Left hindlimb (tissue), 1 donor: ENCODE results near the gene ORC2.
A peak's percentile ranks its signal among the peaks of the same experiment; 100 is the strongest.
"Not testable (repeated sequence)": the region's sequence is repeated elsewhere in the genome, so short reads cannot be mapped to it uniquely, and the experiment has no call there.

Experiments used
- DNase-seq: peaks from one replicate; pipeline ENCODE4 v3.0.0-alpha.2; 2018

ORC2 gene

GRCh38 chr2:200963124-200963917, at the start of gene ORC2:
Gene ORC2 (minus strand): TSS chr2:200963660. CDS start chr2:200958123, 5,537 bp downstream.
- peak; percentile 96 for DNase-seq

DNA sequence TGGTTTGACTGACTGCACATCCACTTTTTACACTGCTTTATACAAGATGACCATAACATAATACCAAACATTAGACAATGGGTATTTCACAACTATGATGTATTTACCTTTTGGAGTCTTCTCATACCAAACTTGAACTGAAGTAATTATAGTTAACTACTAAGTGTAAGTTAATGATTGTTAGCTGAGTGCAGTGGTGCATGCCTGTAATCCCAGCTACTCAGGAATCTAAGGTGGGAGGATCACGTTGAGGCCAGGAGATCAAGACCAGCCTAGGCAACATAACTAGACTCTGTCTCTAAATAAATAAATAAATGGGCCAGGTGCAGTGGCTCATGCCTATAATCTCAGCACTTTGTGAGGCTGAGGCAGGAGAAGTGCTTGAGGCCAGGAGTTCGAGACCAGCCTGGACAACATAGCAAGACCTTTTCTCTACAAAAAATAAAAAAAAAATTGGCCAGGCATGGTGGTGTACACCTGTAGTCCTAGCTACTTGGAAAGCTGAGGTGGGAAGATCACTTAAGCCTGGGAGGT, 44.9 kb upstream of the ORC2 start:
- no peak for DNase-seq

GRCh38 chr2:201007584-201007998, 44.1 kb upstream of the ORC2 start:
- DNase-seq: no peak

DNA sequence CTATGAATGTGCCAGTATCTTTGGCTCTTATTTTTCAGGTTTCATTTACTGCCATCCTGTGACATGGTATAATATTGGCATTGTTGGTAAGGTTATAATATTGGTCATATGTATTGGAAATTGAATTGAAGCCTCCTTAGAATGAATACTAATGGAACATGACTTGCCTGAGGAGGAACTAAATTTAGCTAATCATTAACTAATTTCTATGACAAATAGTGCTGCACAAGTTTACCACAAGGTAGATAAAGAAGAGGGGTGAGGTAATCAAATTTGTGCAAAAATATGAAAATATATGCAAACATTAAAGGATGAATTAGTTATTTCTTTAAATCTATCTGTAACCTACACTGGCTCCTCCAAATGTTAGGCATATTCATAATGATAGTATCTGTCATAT, 43.2 kb upstream of the ORC2 start:
- no peak for DNase-seq

GRCh38 chr2:201004370-201004769, 40.9 kb upstream of the ORC2 start:
- no peak for DNase-seq

DNA sequence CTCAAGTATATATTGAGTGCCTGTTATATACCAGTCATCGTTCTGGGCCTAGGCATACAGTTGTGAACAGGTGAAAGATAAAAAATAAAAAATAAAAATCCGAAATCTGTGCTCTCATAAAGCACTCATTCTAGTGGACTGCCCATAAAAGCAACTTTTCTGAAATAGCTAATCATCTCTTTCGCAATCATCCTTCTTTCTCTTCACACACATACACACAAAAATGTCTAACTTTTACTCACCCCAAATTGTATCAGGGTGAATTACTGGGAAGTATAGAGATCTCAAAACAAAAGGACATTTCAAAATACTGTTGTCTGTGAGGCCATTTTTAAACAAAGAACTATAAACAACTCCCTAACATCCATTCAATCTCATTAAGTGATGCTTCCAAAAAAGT, 29.6 kb upstream of the ORC2 start:
- no peak for DNase-seq

DNA sequence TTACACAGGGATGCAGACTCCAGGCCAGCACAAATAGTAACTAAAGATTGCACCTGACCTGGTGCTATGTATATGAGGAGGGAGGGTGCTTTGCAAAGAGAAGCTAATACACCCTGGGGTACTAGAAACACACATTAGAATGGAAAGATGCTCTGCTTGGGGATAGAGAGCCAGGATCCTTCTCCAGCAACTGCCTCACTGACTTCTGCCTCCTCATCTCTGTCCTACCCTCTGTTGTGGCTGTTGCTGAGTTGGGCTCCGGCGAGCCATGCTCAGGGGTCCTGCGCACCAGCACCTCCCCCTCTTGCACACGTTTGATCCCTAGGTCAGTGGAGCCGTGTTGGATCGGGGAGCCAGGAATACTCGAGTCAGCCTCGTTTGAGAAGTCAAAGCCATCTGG, 23.7 kb upstream of the ORC2 start:
- DNase-seq: no peak

DNA sequence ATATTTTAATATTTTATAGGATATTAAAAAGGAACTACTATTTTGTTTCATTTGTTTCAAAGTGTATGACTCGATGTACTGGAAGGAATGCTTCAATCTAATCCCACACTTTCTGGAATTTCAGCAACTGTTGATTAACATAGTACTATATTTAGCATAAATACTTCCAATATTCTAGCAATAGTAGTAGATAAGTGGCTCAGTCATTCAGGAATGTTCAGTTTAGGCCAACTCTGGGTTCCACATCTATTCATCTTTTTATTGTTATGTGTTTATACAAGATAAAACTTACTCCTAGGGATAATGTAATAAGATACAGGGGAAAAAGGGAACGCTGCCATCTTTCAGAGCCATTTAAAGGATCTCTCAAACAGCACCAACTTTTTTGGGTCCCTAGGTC, 22.3 kb upstream of the ORC2 start:
- DNase-seq: no peak

GRCh38 chr2:200976710-200977109, 13.2 kb upstream of the ORC2 start:
- DNase-seq: no peak

GRCh38 chr2:200975672-200976071, 12.2 kb upstream of the ORC2 start:
- DNase-seq: no peak

GRCh38 chr2:200970057-200970456, 6.6 kb upstream of the ORC2 start:
- DNase-seq: not testable (repeated sequence)

DNA sequence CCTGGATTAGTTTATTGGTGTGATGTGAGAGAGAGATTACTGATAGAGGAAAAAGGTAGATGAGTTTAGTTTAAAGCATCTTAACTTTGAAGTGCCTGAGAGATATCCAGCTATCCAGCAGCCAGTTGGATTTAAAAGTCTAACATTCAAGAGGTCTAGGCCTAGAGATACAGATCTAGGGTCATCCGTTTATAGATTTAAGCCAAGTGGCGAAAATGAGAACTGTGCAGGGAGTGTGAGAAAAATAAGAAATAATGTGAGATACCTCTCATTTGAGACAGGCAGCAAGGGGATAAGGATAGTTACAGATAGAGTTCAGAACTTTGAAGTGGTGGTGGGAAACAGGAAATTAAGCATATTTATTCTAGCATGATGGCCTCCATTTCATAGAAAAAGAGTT, 5.3 kb upstream of the ORC2 start:
- DNase-seq: no peak

- no peak for DNase-seq
These were observed 4.7 kb upstream of the ORC2 start for GRCh38 chr2:200968162-200968561.

- no peak for DNase-seq
These were observed 3.3 kb upstream of the ORC2 start for GRCh38 chr2:200966770-200967169.

DNA sequence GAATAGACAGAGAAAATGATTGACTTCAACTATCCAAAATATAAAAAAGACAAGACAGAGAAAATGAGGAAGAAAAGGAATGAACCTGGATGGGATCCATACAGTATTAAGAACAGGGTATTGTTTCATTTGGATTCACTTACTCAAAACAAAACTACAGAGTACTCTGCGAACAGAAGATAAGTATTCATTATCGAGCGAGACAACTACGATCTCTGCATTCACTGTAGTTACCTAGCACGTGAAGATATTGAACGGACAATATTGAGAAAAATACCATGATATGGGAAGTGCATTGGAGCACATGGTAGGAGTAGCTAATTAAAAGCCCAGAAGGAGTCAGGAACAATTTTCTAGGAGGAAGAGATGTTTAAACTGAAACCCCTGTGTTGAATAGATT, 1.0 kb upstream of the ORC2 start:
- no peak for DNase-seq

- DNase-seq: not testable (repeated sequence)
These were observed 425 bp upstream of the ORC2 start for GRCh38 chr2:200963918-200964252.

DNA sequence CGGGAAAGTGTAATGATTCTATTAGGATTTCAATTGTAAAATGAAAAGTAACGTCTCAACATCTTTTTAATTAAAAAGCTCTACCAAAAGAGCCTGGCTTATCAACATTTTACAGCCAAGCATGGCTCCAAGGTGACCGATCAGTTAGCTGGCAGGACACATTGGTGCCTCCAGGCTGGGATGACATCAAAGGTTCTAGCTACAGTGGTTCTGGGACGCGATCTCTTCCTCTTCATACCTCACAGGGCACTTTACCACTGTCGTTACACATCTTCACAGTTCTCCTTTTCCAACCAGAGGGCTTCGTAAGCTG, 693 bp downstream of the ORC2 start:
- no peak for DNase-seq

DNA sequence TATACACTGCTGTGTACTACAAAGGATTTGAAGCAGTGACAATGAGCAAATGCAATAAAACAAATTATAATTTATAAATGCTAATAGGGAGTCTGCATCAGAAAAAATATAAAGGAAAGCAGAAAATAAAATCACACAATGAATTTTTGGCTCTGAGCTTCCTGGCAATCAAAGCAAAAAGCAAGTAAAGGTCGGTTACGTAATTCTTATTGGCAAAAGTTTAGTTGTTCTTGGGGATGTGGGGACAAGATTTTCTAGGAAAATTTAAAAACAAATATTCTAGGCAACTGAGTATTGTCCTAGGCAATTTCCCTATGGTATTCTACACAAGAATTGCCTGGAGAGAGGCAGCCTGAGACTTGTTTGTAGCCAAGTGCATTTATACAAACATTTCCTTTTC, 1.8 kb downstream of the ORC2 start:
- DNase-seq: no peak

DNA sequence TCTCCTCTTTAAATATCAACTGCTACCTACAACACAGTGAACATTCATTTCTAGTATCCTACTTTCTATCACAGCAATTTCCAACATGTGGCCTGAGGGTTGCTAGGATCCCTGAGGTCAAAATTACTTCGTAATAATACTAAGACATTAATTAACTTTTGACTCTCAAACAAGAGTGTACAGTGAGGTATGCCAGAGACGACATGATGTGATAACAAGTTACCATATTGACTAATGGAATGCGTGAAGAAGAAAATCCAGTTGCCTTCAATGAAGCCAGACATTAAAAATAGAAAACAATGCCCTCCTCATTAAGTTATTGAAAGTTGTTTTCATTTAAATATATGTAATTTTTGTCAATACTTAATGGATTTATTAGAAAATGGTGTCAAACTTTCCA, 13.1 kb downstream of the ORC2 start:
- DNase-seq: no peak

DNA sequence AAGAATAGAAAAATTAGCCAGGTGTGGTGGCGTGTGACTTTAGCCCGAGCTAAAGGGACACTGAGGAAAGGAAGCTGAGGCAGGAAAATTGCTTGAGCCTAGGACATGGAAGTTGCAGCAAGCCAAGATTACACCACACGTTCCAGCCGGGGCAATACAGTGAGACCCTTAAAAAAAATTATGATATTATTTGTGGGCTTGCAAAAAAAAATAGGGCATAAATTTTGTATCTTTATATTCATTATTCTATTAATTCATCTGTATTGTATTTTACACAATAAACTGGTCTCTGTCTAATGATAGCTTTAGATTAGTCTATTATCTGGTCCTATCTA, 18.1 kb downstream of the ORC2 start:
- DNase-seq: no peak

DNA sequence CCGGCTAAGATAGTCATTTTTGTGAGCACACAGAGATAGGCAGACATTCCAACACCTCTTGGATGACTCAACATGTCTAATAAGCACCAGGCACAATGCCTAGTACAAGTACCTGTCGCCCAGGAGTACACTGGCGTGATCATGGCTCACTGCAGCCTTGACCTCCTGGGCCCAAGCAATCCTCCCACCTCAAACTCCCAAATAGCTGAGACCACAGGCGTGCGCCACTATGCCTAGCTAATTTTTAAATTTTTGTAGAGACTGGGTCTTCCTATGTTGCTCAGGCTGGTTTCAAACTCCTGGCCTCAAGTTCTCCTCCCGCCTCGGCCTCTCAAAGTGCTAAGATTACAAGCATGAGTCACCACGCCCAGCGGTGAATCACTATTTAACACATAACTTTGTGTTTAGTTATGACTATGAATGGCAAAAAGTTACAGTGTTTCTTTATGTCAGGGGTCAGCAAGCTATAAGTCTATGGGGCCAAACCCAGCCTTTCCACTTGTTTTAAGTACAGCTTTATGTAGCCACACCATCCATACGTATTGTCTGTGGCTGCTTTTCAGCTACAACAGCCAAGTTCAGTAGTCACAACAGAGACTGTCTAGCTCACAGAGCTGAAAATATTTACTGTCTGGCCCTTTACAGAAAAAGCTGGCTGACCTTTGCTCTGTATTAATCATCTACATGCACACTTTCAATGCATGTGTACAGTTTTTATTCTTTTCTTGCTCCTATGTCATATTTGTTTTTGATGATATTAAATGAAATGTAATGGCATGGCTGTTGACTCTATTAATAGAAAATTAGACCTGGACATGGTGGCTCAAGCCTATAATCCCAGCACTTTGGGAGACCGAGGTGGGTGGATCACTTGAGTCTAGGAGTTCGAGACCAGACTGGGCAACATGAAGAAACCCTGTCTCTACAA, 18.7 kb downstream of the ORC2 start:
- no peak for DNase-seq

GRCh38 chr2:200943527-200944105, 19.8 kb downstream of the ORC2 start:
- DNase-seq: no peak

DNA sequence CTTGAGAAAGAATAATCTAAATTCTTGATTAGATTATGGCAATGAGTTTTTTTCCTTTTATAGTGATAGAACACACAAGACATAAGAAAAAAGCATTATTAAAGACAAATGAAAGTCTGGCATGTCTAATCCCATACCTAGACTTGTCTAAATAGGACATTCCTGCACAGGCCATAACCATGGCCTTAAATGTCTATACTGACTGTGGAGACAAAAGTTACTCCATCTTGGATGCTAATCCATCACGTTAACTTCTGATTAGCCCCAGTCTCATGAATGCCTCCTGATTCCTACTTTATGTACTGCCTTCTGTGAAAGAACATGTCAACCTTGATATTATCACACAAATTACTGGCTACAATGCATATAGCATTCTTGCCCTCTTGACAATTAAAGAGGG, 23.6 kb downstream of the ORC2 start:
- DNase-seq: no peak
